AG09309 (cell line): ENCODE data around the gene TGFBR1.
A peak's percentile ranks its signal among the peaks of the same experiment; 100 is the strongest.

ENCODE experiments used
- DNase-seq: peaks from one replicate; pipeline ENCODE4 v3.0.0-alpha.2; 2010; ENCODE audit warnings: low read depth
- H3K4me3 ChIP-seq: 2 replicates; pipeline ENCODE4 v1.5.1; 2011; ENCODE audit warnings: mild to moderate bottlenecking, low read depth, low read length, moderate library complexity; ENCODE audit not compliant: control insufficient read depth
- CTCF ChIP-seq: IDR thresholded peaks from 2 replicates; pipeline ENCODE4 v1.5.1; 2011; ENCODE audit warnings: mild to moderate bottlenecking, low read depth, low read length, inconsistent platforms; ENCODE audit not compliant: insufficient read depth, control insufficient read depth; ENCODE audit errors: missing control alignments

The TGFBR1 gene

DNA sequence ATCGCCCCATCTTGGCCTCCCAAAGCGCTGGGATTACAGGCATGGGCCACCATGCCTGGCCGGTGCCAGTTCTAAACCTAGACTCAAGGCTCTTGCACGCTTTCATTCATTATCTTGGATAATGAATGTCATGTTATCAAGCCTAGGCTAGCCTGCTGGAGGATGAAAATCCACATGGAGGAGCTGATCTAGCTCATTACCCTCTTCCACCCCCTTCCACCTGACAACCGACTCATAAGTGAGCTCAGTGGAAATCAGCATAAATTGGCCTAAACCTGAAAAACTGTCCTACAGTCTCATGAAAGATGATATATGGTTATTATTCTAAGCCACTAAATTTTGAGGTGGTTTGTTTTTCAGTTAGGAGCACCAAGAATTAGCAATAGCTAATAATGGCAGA is 3.6 kb upstream of the TGFBR1 start:
- TF ChIP-seq CTCF: no peak
- DNase-seq: no peak
- H3K4me3 ChIP-seq: no peak overlapping the region

- TF ChIP-seq CTCF: no peak
- no peak overlapping the region for H3K4me3 ChIP-seq
- no peak for DNase-seq
Measured at GRCh38 chr9:99101812-99102211, 3.1 kb upstream of the TGFBR1 start.

GRCh38 chr9:99103054-99103895 is 1.6 kb upstream of the TGFBR1 start:
- no peak overlapping the region for H3K4me3 ChIP-seq
- no peak for DNase-seq
- no peak for TF ChIP-seq CTCF

GRCh38 chr9:99103901-99104458 is 933 bp upstream of the TGFBR1 start:
- TF ChIP-seq CTCF: no peak
- peak overlapping the region; percentile 74 for H3K4me3 ChIP-seq
- DNase-seq: no peak

GRCh38 chr9:99105152-99106043 is 485 bp downstream of the TGFBR1 start:
- H3K4me3 ChIP-seq: peak overlapping the region; percentile 98
- no peak for TF ChIP-seq CTCF
- DNase-seq: peak; percentile 38

GRCh38 chr9:99106044-99106375 is 1.1 kb downstream of the TGFBR1 start:
- DNase-seq: no peak
- H3K4me3 ChIP-seq: peak overlapping the region; percentile 98
- no peak for TF ChIP-seq CTCF
